GM12872 (cell line): ENCODE results near the gene PAPPA.

ENCODE experiments used
- CTCF ChIP-seq: IDR thresholded peaks from 3 replicates; pipeline ENCODE4 v1.5.1; 2011; ENCODE audit warnings: low read depth, mild to moderate bottlenecking, low read length, moderate library complexity; ENCODE audit not compliant: insufficient read depth

Gene PAPPA

DNA sequence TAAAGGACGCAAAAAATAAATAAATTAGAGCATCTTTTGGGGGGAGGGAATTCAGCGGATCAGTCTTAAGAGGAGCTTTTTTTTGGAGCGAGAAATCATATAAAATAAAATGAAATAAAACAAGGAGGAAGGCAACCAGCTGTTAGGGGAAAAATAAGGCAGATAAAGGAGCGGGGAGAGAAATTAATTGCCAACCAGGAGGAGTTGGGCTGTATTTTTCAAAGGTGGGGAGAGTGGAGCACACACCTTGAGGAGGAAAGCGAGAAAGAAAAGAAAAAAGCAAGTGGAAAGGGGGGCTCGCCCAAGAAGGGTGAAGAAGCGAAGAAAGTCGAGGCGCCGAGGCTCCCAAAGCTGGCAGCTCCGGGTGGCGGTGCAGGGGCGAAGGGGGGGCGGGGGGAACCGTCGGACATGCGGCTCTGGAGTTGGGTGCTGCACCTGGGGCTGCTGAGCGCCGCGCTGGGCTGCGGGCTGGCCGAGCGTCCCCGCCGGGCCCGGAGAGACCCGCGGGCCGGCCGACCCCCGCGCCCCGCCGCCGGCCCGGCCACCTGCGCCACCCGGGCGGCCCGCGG lies at the start of gene PAPPA:
Gene PAPPA, plus strand, starts transcription at position 27 of the 569 bp plus-strand sequence. Its CDS starts 382 bp downstream, at position 409.
- no peak for TF ChIP-seq CTCF

- no peak for TF ChIP-seq CTCF
Measured at GRCh38 chr9:116103976-116104820, 49.4 kb upstream of the PAPPA start.

DNA sequence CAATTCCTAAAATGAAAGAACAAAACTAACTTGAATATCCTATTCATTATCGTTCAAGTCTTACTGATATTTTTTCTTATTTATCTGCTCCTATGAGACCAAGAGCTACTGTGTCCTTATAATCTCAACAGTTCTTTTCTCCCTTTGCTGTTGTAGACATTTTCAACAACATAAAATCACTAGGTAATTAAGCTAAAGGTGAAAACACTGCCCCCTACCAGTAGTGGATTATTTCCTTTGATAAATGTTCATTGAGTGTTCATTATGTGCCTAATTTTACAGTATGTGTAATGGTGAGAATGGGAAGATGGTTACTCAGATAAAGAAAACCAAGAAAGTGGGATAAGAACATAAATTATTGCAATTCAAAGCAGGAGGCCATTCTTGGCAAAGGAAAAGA lies 41.4 kb upstream of the PAPPA start:
- TF ChIP-seq CTCF, result no peak

DNA sequence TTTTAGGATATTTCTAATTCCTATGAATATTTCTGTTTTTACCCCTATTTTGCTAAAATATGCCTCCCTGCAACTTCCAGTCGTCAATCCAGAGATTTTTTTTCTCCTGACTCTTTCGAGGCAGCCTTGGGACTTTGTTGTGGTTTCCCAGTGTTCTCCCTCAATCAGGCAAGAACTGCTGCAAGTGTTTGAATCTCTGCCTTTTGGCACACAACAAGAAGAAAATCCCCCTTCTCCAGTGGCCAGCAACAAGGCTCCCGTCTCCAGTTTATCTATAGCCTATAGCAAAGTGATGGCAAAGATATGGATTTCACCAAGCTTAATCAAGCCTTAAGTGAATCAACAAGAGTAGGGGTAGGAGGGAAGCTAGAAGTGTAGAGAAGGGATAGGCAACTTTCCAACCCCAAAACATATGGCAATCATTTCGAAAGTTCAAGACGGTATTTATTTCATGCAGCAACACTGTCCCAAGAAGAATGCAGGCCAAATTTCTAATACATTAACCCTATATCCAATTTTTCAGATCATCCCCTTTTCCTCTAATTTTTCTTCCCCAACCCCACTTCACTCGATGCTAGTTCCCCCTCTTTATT lies 37.7 kb upstream of the PAPPA start:
- TF ChIP-seq CTCF, result no peak

GRCh38 chr9:116116393-116116792 lies 37.2 kb upstream of the PAPPA start:
- TF ChIP-seq CTCF, result no peak

- TF ChIP-seq CTCF, result no peak
Measured at GRCh38 chr9:116123171-116123570, 30.4 kb upstream of the PAPPA start.

DNA sequence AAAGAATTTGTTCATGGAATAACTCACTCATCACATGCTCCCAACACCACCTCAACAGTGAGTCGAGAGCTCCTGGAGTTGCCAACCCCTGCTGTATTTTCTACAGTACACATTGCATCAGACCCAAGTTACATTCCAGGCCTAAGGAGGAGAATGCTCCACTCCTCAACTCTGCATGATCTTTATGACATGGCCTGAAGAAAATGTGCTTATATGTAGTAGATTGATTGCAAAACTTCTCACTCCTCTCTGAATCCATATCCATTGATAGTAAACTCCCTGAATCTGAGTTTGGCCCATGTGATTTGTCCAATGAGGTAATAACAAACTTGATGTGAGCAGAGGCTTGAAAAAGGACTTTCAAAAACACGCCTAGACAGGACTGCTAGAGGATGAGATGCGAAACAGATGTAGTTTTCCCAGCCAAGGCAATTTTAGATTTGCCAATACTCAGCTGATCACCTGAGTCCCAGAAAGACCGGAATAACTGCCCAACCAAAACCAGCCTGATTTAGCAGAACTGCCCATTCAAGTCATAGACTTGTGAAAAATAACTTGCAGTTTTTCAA lies 29.0 kb upstream of the PAPPA start:
- TF ChIP-seq CTCF, result no peak
